OCI-LY3 (cell line): Measurements from ENCODE around the gene KCNQ1.

Source experiments
- H2AFZ ChIP-seq: fragments of 200-600, 300-600 bp; shearing (Covaris generic); 2 replicates; pipeline ENCODE4 v1.6.0; 2014; ENCODE audit warnings: antibody characterized with exemption, low read depth, low read length
- H3K27ac ChIP-seq: fragments of 200-600, 300-600 bp; sonication (generic); 2 replicates; pipeline ENCODE4 v1.5.1; 2014; ENCODE audit warnings: mild to moderate bottlenecking, low read length, moderate library complexity, mixed read lengths
- H3K27me3 ChIP-seq: fragments of 200-600, 300-600 bp; sonication (generic); 2 replicates; pipeline ENCODE4 v1.6.1; 2014; ENCODE audit warnings: low read depth, low read length, mixed read lengths
- H3K36me3 ChIP-seq: fragments of 200-600, 300-600 bp; sonication (generic); replicated peaks from 2 replicates; pipeline ENCODE3; 2014; ENCODE audit warnings: low read depth, low read length, mixed read lengths
- H3K4me1 ChIP-seq: fragments of 300-600, 200-600 bp; sonication (generic); 2 replicates; pipeline ENCODE4 v1.6.1; 2014; ENCODE audit warnings: low read length, mixed read lengths
- H3K4me2 ChIP-seq: fragments of 200-600, 300-600 bp; sonication (generic); 2 replicates; pipeline ENCODE4 v1.6.1; 2014; ENCODE audit warnings: low read length, mixed read lengths
- H3K4me3 ChIP-seq: fragments of 300-600, 200-600 bp; sonication (generic); 2 replicates; pipeline ENCODE4 v1.5.1; 2014; ENCODE audit warnings: antibody characterized with exemption, mild to moderate bottlenecking, low read length, moderate library complexity
- H3K79me2 ChIP-seq: fragments of 300-600, 200-600 bp; shearing (Covaris generic); 2 replicates; pipeline ENCODE4 v1.6.1; 2014; ENCODE audit warnings: mild to moderate bottlenecking, low read length, mixed read lengths
- H3K9ac ChIP-seq: fragments of 300-600, 200-600 bp; shearing (Covaris generic); 2 replicates; pipeline ENCODE4 v1.6.0; 2014; ENCODE audit warnings: mild to moderate bottlenecking, low read length, moderate library complexity
- H3K9me3 ChIP-seq: fragments of 200-600, 300-600 bp; shearing (Covaris generic); 2 replicates; pipeline ENCODE4 v1.6.1; 2014; ENCODE audit warnings: low read length, mixed read lengths; ENCODE audit not compliant: insufficient read depth
- H4K20me1 ChIP-seq: fragments of 200-600, 300-600 bp; sonication (generic); 2 replicates; pipeline ENCODE4 v1.6.1; 2016; ENCODE audit warnings: low read length, mixed read lengths; ENCODE audit not compliant: insufficient read depth
- CTCF ChIP-seq: fragments of 200-600, 300-600 bp; sonication (generic); IDR thresholded peaks from 2 replicates; pipeline ENCODE4 v1.5.1; 2014; ENCODE audit warnings: antibody characterized with exemption, low read length, low read depth
- EZH2phosphoT487 ChIP-seq: fragments of 200-600 bp; shearing (Covaris generic); IDR thresholded peaks from 2 replicates; pipeline ENCODE4 v1.6.1; 2018; ENCODE audit warnings: antibody characterized with exemption, mixed run types, low read depth

The KCNQ1 gene

GRCh38 chr11:2800655-2801531 is 356.1 kb downstream of the KCNQ1 start:
- Histone ChIP-seq H3K27ac (no peak overlapping the region), H3K4me2 (no peak overlapping the region), H3K79me2 (no peaks in the 10 kb centered on the region), H3K27me3 (no peaks in the 10 kb centered on the region), H3K9ac (no peak overlapping the region), H4K20me1 (no peaks in the 10 kb centered on the region), H3K4me3 (no peak overlapping the region), H3K4me1 (no peaks in the 10 kb centered on the region), H3K9me3 (no peaks in the 10 kb centered on the region), H2AFZ (no peak overlapping the region), H3K36me3 (no peaks in the 10 kb centered on the region)
- TF ChIP-seq EZH2phosphoT487 (no peak), CTCF (no peak)

- no peak overlapping the region for H3K27ac ChIP-seq
- no peak overlapping the region for H3K4me3 ChIP-seq
- no peaks in the 10 kb centered on the region for H3K79me2 ChIP-seq
- H3K27me3 ChIP-seq, result no peaks in the 10 kb centered on the region
- no peak overlapping the region for H3K9ac ChIP-seq
- H4K20me1 ChIP-seq, result no peaks in the 10 kb centered on the region
- no peak overlapping the region for H3K4me2 ChIP-seq
- no peaks in the 10 kb centered on the region for H3K4me1 ChIP-seq
- no peaks in the 10 kb centered on the region for H3K9me3 ChIP-seq
- no peak for TF ChIP-seq EZH2phosphoT487
- no peak for TF ChIP-seq CTCF
- H3K36me3 ChIP-seq, result no peaks in the 10 kb centered on the region
- no peak overlapping the region for H2AFZ ChIP-seq
These were observed 357.0 kb downstream of the KCNQ1 start for GRCh38 chr11:2801711-2802388.

GRCh38 chr11:2802389-2803185 is 357.8 kb downstream of the KCNQ1 start:
- no peaks in the 10 kb centered on the region for H3K79me2 ChIP-seq
- H3K4me3 ChIP-seq, result no peak overlapping the region
- no peaks in the 10 kb centered on the region for H4K20me1 ChIP-seq
- no peaks in the 10 kb centered on the region for H3K36me3 ChIP-seq
- no peaks in the 10 kb centered on the region for H3K27me3 ChIP-seq
- TF ChIP-seq CTCF (no peak), EZH2phosphoT487 (no peak)
- H3K9me3 ChIP-seq, result no peaks in the 10 kb centered on the region
- no peak overlapping the region for H2AFZ ChIP-seq
- H3K4me2 ChIP-seq, result no peak overlapping the region
- H3K9ac ChIP-seq, result no peak overlapping the region
- H3K4me1 ChIP-seq, result no peaks in the 10 kb centered on the region
- H3K27ac ChIP-seq, result no peak overlapping the region
